ENCODE measurements around the gene EFHD2.
"Not testable (repeated sequence)": the region's sequence is repeated elsewhere in the genome, so short reads cannot be mapped to it uniquely, and the experiment has no call there.

The EFHD2 gene

GRCh38 chr1:15413563-15414444 lies 4.1 kb downstream of the EFHD2 start:
- DNase-seq: no peak

GRCh38 chr1:15414445-15414983 lies 4.8 kb downstream of the EFHD2 start:
- no peak for DNase-seq

DNA sequence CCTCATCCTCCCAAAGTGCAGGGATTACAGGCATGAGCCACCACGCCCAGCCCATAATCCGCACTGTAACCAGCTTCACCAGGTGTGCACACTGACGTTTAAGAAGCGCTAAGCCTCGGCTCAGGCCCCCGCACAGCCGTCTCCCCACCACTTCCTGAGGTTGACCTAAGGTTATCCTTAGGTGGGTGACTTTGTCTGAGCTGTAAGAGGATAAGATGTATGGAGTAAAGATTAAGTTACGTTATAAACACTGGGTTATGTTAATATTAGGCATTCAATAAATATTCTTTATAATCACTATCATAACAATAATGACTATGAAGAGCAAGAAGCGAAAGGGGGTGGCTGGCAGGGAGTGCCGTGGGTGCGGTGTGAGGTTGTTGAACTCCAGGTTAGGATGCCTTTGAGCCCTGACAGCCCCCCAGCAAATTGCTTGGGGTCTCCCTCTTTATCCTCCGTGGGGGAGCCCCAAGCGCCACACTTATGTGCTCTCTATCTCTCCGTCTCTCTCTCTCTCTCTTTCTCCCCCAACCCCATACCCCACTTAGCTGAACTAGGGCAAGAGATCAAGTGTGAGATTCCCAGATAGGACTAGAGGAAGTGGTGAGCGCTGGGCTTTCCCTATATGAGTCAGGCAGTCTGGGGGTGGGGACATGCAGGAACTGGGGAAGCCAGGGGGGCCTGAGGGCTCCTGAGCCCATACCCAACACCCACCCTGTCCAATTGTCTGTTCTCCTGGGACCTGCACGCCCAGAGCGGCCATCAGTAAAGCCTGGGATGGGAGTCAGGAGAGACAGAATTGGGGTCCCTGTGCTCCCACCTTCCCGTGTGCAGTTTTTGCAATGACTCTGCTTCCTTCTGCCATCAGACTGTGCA lies 7.6 kb downstream of the EFHD2 start:
- peak; percentile 68 for DNase-seq

DNA sequence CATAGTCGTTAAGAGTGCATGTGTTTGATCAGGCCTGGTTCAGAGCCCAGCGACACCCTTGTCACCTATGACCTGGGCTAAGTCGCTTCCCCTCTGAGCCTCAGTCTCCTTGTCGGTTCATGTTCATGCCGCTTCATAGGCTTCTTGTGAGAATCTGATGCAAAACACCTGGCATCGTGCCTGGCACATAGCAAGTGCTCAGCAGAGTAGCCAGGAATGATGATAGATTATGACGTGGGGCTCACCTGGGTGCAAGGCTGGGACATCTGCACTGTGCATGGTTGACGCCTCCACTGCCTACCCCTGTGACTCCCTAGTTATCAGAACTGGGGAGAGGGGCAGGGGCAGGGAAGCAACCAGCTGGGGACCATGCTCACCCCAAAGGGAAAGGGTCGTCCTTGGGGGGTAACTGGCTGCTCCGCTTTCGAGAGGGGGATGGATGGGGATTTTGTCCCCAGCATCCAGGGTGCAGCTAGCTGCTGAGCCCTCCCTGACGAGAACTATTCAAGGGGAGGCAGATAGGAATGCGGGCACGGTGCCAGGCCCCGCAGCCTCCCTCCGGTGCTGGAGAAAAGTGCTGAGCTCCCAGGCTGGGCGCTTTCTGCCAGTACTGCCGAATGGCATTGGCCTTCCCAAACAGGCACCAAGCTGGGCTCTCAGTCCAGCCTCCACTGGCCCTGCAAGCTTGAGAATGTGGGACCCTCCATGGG lies 9.3 kb downstream of the EFHD2 start:
- DNase-seq: no peak

- DNase-seq: no peak
Observed at GRCh38 chr1:15420853-15421465, 11.3 kb downstream of the EFHD2 start.

GRCh38 chr1:15422871-15423270 lies 13.2 kb downstream of the EFHD2 start:
- DNase-seq: no peak

DNA sequence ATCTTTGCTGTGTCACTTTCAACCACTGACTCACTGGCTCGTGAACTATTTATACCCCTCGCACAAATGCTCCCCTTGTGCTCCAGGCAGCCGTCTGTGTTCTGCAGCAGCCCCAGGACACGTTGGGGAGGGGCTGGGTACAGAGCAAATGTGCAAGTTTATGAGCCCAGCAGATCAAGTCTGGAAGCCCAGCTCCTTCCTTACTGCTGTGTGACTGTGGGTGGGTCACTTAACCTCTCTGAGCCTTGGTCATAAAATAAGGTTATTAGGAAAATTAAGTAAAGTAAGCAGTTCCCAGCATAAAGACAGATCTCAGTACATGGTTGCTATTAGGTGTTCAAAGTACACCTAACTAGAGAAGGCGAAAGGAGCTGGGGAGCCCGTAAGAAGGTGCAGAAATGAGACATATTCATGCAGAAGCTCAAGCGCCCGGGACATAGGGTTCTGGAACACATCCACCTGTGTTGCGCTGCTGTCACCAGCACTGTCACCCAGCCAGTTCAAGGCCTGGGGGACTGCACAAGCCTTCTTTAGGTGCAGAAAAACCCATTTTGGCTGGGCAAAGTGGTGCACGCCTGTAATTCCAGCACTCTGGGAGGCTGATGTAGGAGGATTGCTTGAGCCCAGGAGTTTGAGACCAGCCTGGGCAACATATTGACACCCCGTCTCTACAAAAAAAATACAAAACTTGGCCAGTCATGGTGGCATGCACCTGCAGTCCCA lies 13.8 kb downstream of the EFHD2 start:
- DNase-seq: no peak

- no peak for DNase-seq
Observed at GRCh38 chr1:15424146-15424667, 14.5 kb downstream of the EFHD2 start.

GRCh38 chr1:15424981-15425380 lies 15.3 kb downstream of the EFHD2 start:
- no peak for DNase-seq

DNA sequence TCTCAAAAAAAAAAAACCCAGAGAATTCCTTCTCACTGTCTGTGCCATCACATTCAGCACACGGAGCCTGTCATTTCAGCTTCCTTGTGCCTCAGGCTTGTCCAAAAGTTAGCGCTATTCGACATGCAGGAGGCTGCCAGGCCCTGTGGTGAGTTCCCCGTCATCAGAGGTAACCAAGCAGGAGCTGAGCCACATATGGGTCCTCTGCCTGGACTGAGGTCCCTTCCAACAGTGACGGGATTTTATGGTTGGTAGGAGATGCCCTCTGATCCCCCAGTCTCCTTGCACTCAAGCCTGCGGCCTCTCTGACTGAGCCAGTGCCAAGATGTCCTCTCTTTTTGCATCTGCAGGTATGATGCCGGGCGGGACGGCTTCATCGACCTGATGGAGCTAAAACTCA lies 15.8 kb downstream of the EFHD2 start:
- DNase-seq: no peak

DNA sequence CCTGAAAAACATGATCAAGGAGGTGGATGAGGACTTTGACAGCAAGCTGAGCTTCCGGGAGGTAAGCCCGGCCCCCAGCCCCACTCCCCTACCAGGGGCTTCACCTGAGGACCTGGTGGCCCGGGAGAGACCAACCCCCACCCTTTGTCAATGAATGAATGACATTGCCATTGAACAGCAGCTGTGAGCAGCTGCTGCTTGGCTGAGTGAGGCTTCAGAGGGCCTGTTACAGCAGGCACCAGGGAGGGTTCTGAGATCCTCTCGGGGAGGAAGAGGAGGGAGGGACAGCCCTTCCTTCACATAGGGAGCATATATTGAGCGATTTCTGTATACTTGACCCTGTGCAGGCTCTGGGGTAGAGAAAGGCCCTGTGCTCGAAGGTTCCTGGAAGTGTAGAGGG lies 16.3 kb downstream of the EFHD2 start:
- DNase-seq: no peak

- peak; percentile 56 for DNase-seq
Observed at GRCh38 chr1:15426492-15427279, 17.0 kb downstream of the EFHD2 start.

GRCh38 chr1:15427280-15427666 lies 17.6 kb downstream of the EFHD2 start:
- DNase-seq: no peak

GRCh38 chr1:15428252-15428651 lies 18.6 kb downstream of the EFHD2 start:
- DNase-seq: not testable (repeated sequence)

- DNase-seq: no peak
Observed at GRCh38 chr1:15428815-15429435, 19.2 kb downstream of the EFHD2 start.

GRCh38 chr1:15429701-15430149 lies 20.0 kb downstream of the EFHD2 start:
- DNase-seq: peak; percentile 54

GRCh38 chr1:15430787-15431570 lies 21.3 kb downstream of the EFHD2 start:
- DNase-seq: no peak

GRCh38 chr1:15431571-15431948 lies 21.9 kb downstream of the EFHD2 start:
- no peak for DNase-seq

DNA sequence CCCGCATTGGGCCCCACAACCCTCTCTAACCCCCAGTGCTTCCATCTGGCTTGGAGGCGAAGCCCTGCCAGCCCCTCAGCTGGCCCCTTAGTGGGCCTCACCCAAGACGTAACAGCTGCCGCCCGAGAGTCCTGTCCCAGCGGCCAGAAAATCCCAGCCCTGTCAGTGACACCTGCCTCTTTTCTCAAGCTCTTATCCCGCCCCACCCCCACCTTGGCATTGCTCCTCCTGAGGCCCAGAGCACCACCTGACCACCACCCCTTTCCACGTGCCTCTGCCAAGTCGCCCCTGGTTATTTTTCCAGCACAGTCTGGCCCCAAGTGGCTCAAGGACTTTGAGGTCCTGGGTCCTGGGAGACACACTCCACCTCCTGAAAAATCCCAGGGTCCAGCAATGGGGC lies 22.6 kb downstream of the EFHD2 start:
- no peak for DNase-seq

Measured in HCEC 1CT (cell line).